SU-DHL-6 (cell line): ENCODE data around the gene CFAP45.

Experiments
- EZH2phosphoT487 ChIP-seq: fragments of 200-600 bp; sonication (generic), shearing (Covaris generic); conservative IDR thresholded peaks from 2 replicates; pipeline ENCODE4 v1.6.1; 2018; ENCODE audit warnings: mild to moderate bottlenecking, antibody characterized with exemption, low read length, moderate library complexity, mixed read lengths
- TF ChIP-seq, protein P1 (sequence below): fragments of 200-600 bp; sonication (generic); IDR thresholded peaks from one replicate; pipeline ENCODE4 v1.5.1; 2017; ENCODE audit warnings: antibody characterized with exemption, mild to moderate bottlenecking, low read length, moderate library complexity; ENCODE audit not compliant: insufficient read depth, poor library complexity, severe bottlenecking

DNA sequence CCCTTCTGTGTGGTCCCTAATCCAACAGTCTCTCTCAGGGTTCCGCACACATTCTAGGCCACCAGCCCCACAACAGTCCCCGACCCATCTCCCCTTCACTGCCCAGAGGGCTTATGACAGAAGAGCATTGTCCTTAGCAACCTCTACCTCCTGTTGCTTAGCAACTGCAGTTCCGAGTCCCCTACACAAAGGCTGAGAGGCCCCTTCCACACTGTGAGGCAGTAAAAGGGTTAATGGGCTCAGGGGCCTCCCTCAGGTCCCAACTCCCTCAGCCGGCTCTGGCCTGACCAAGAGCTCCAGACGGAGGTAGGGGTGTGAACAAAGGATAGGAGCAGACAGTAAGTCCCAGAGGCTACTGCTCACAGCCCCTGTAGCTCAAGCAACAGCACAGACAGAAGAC lies 41.2 kb upstream of the CFAP45 start:
- TF ChIP-seq, protein P1, sequence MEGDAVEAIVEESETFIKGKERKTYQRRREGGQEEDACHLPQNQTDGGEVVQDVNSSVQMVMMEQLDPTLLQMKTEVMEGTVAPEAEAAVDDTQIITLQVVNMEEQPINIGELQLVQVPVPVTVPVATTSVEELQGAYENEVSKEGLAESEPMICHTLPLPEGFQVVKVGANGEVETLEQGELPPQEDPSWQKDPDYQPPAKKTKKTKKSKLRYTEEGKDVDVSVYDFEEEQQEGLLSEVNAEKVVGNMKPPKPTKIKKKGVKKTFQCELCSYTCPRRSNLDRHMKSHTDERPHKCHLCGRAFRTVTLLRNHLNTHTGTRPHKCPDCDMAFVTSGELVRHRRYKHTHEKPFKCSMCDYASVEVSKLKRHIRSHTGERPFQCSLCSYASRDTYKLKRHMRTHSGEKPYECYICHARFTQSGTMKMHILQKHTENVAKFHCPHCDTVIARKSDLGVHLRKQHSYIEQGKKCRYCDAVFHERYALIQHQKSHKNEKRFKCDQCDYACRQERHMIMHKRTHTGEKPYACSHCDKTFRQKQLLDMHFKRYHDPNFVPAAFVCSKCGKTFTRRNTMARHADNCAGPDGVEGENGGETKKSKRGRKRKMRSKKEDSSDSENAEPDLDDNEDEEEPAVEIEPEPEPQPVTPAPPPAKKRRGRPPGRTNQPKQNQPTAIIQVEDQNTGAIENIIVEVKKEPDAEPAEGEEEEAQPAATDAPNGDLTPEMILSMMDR: no peak
- no peak for TF ChIP-seq EZH2phosphoT487
